OCI-LY7 (cell line): ENCODE results near the gene IL1RAPL1. TPM values are rescaled to one million over a fixed set of nuclear protein-coding genes. Genes with fewer than 3 reads are reported as not detected.

Source experiments
- BruUV-seq: library from RNA; stranded (reverse); fragments of 400-500 nt; replicated peaks from 2 replicates; lab custom pipeline; 2021; lab: Mats Ljungman, UMichigan
- CTCF ChIA-PET: fragments of 300-600 bp; sonication (Branson Sonifier 250); formaldehyde crosslinking; loops from one replicate; lab custom pipeline; 2022; ENCODE audit warnings: antibody characterized with exemption; ENCODE audit not compliant: unreplicated experiment; lab: Charles Lee
- POLR2A ChIA-PET: fragments of 300-600 bp; sonication (Branson Sonifier 250); formaldehyde crosslinking; loops from one replicate; lab custom pipeline; 2022; ENCODE audit warnings: antibody characterized with exemption; lab: Charles Lee
- DNase-seq: peaks from one replicate; pipeline ENCODE4 v3.0.0-alpha.2; 2015; ENCODE audit warnings: low spot score
- H2AFZ ChIP-seq: fragments of 200-600 bp; sonication (generic), shearing (Covaris generic); 2 replicates; pipeline ENCODE4 v1.6.1; 2014; ENCODE audit warnings: mild to moderate bottlenecking, antibody characterized with exemption, low read length, moderate library complexity
- H3K27ac ChIP-seq: fragments of 200-600 bp; sonication (generic); 2 replicates; pipeline ENCODE4 v1.5.1; 2014; ENCODE audit warnings: mixed run types, low read depth, mild to moderate bottlenecking, moderate library complexity, low read length, inconsistent platforms; ENCODE audit not compliant: poor library complexity, severe bottlenecking
- H3K36me3 ChIP-seq: fragments of 200-600 bp; sonication (generic); 2 replicates; pipeline ENCODE4 v1.6.1; 2014; ENCODE audit warnings: mild to moderate bottlenecking, antibody characterized with exemption, low read length, moderate library complexity, mixed read lengths; ENCODE audit not compliant: insufficient read depth
- H3K4me1 ChIP-seq: fragments of 200-600 bp; sonication (generic); 2 replicates; pipeline ENCODE4 v1.5.1; 2014; ENCODE audit warnings: mild to moderate bottlenecking, low read length; ENCODE audit not compliant: insufficient read depth, poor library complexity, severe bottlenecking
- H3K4me2 ChIP-seq: fragments of 200-600 bp; sonication (generic); 2 replicates; pipeline ENCODE4 v1.6.1; 2014; ENCODE audit warnings: mild to moderate bottlenecking, low read length
- H3K4me3 ChIP-seq: fragments of 200-600 bp; sonication (generic); 2 replicates; pipeline ENCODE4 v1.5.1; 2014; ENCODE audit warnings: mild to moderate bottlenecking, low read depth, low read length; ENCODE audit not compliant: poor library complexity, severe bottlenecking
- H3K79me2 ChIP-seq: fragments of 200-600 bp; sonication (generic); 2 replicates; pipeline ENCODE4 v1.6.1; 2016; ENCODE audit warnings: low read depth, mild to moderate bottlenecking, low read length, moderate library complexity, mixed read lengths; ENCODE audit not compliant: insufficient read depth
- H3K9me2 ChIP-seq: fragments of 200-600 bp; sonication (generic); 2 replicates; pipeline ENCODE4 v1.6.1; 2016; ENCODE audit warnings: mild to moderate bottlenecking, low read length, mixed read lengths; ENCODE audit not compliant: insufficient read depth
- H3K9me3 ChIP-seq: fragments of 200-600 bp; sonication (generic); 2 replicates; pipeline ENCODE4 v1.6.1; 2014; ENCODE audit warnings: mild to moderate bottlenecking, mixed run types, low read length, mixed read lengths
- H4K20me1 ChIP-seq: fragments of 200-600 bp; sonication (generic); 2 replicates; pipeline ENCODE4 v1.6.1; 2014; ENCODE audit warnings: mild to moderate bottlenecking, antibody characterized with exemption, low read length, moderate library complexity, mixed read lengths; ENCODE audit not compliant: insufficient read depth
- CTCF ChIP-seq: fragments of 200-600 bp; sonication (generic); conservative IDR thresholded peaks from 2 replicates; pipeline ENCODE4 v1.5.1; 2014; ENCODE audit warnings: mild to moderate bottlenecking, antibody characterized with exemption, low read length, moderate library complexity, mixed read lengths
- EZH2phosphoT487 ChIP-seq: fragments of 200-600 bp; sonication (generic); IDR thresholded peaks from 2 replicates; pipeline ENCODE4 v1.6.1; 2018; ENCODE audit warnings: low read depth, borderline replicate concordance, mild to moderate bottlenecking, mixed run types, antibody characterized with exemption, low read length, moderate library complexity, mixed read lengths
- intact Hi-C: fragments of 100-400 bp; cut with micrococcal nuclease; formaldehyde crosslinking; loops from one replicate; pipeline ENCODE4 v1.10.0; 2022; ENCODE audit not compliant: unreplicated experiment
- microRNA-seq: library from miRNA; unstranded; fragments of <30 nt; microRNA quantifications from one replicate; pipeline ENCODE4 v1.2.0, GENCODE V29; 2022; ENCODE audit warnings: borderline replicate concordance
- small RNA-seq: library from RNA; depleted of rRNA; stranded (forward); fragments of <200 nt; gene quantifications from one replicate; pipeline ENCODE3, GENCODE V24; 2014
- total RNA-seq, 2 experiments: library from RNA; depleted of rRNA in 1 of 2; stranded (reverse); fragments of >200 nt in 1 of 2; shearing (Covaris generic) in 1 of 2; gene quantifications; 2 replicates each; pipeline ENCODE4 v1.2.3, GENCODE V29; 2014 to 2022

Gene IL1RAPL1
- total RNA-seq, 2 experiments from 2014 or later, result not detected

- BruUV-seq, result no TSS peak
Observed at GRCh38 chrX:29965634-29966033, 1378.4 kb downstream of the IL1RAPL1 start.

DNA sequence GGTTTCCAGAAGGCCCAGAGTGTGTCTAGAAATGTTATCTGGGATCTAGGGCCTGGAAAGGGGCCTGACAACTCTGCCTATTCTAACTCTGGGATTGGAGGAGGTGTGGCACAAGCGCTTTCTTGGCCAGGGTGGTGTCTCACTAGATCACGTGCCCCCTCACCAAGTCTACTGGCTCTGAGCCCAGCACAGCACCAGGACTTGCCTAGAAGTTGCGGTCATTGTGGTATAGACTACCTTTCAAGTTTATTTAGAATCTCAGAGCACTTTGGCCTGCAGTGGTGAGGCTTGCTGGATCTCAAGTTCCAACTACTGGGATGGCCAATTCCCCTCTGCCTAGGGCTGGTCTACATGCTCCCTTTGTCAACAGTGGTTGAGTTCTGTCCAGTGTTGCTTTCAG, 1404.8 kb downstream of the IL1RAPL1 start:
- Histone ChIP-seq H2AFZ (no peak overlapping the region), H3K4me2 (no peak overlapping the region), H3K36me3 (no peaks in the 10 kb centered on the region), H3K9me3 (no peaks in the 10 kb centered on the region), H3K27ac (no peak overlapping the region), H4K20me1 (no peaks in the 10 kb centered on the region), H3K9me2 (no peaks in the 10 kb centered on the region), H3K4me1 (no peaks in the 10 kb centered on the region), H3K4me3 (no peak overlapping the region), H3K79me2 (no peaks in the 10 kb centered on the region)
- intact Hi-C loops, result no loop called here
- TF ChIP-seq EZH2phosphoT487 (no peak), CTCF (no peak)
- no TSS peak for BruUV-seq
- DNase-seq, result no peak
- ChIA-PET POLR2A (no interaction called here), CTCF (no interaction called here)

More at GRCh38 chrX:29965634-29966033, 1378.4 kb downstream of the IL1RAPL1 start:
- Histone ChIP-seq H3K4me3 (no peak overlapping the region), H4K20me1 (no peaks in the 10 kb centered on the region), H3K27ac (no peak overlapping the region), H2AFZ (no peak overlapping the region), H3K36me3 (no peaks in the 10 kb centered on the region), H3K4me2 (no peak overlapping the region), H3K4me1 (no peaks in the 10 kb centered on the region), H3K79me2 (no peaks in the 10 kb centered on the region), H3K9me3 (no peaks in the 10 kb centered on the region), H3K9me2 (no peaks in the 10 kb centered on the region)
- intact Hi-C loops, result no loop called here
- no peak for TF ChIP-seq EZH2phosphoT487
- TF ChIP-seq CTCF, result no peak
- no peak for DNase-seq
- CTCF ChIA-PET, result no interaction called here
- POLR2A ChIA-PET, result no interaction called here

DNA sequence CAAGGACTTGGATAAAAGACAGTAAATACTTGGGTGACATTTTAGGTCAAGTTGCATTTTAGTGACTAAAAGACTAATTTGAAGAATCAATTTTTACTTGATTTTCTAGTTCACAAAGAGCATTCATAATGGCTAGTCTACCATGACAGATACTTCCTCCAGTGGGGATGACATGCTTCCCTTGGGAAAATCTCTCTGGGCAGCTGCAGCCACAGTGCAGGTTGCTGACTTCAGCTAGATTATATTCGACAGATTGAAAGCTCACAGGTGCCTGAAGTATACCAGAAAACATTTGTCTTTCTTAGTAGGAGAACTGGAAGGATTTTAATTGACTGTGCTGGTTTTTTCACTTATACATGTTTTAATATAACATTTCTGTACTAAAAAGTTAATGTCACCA, 1418.6 kb downstream of the IL1RAPL1 start:
- no peaks in the 10 kb centered on the region for H3K36me3 ChIP-seq
- H3K4me2 ChIP-seq, result no peak overlapping the region
- DNase-seq, result no peak
- H3K9me2 ChIP-seq, result no peaks in the 10 kb centered on the region
- no peak overlapping the region for H3K27ac ChIP-seq
- H4K20me1 ChIP-seq, result no peaks in the 10 kb centered on the region
- TF ChIP-seq EZH2phosphoT487 (no peak), CTCF (no peak)
- ChIA-PET POLR2A (no interaction called here), CTCF (no interaction called here)
- BruUV-seq, result no TSS peak
- H3K9me3 ChIP-seq, result no peaks in the 10 kb centered on the region
- H3K4me3 ChIP-seq, result no peak overlapping the region
- H2AFZ ChIP-seq, result no peak overlapping the region
- intact Hi-C loops, result no loop called here
- no peaks in the 10 kb centered on the region for H3K4me1 ChIP-seq
- no peaks in the 10 kb centered on the region for H3K79me2 ChIP-seq

Small RNAs within 50 kb of the gene (microRNA-seq; reads per million reads assigned to microRNA genes)
- not detected for gene MIR4666B

Small RNAs within 50 kb of the gene (small RNA-seq; reads per million reads assigned to genes)
- not detected for gene MIR4666B
- 0.42 reads per million for gene RF00284
- gene RNA5SP500, result 1.4 reads per million, percentile 63 among the genes with 10 or more reads in this experiment
